GM23248 (cell line): ENCODE measurements around the gene CD248. TPM values are rescaled to one million over a fixed set of nuclear protein-coding genes. Genes with fewer than 3 reads are reported as not detected.

Experiments used
- DNase-seq: peaks from one replicate; pipeline ENCODE4 v3.0.0-alpha.2; 2015
- H2AFZ ChIP-seq: fragments of 200-600 bp; sonication (generic); 2 replicates; pipeline ENCODE4 v1.6.1; 2016; ENCODE audit warnings: antibody characterized with exemption
- H3F3A ChIP-seq: fragments of 200-600 bp; sonication (generic); 2 replicates; pipeline ENCODE4 v1.6.1; 2016; ENCODE audit warnings: mild to moderate bottlenecking, antibody characterized with exemption, mixed run types; ENCODE audit not compliant: insufficient read depth
- H3K27ac ChIP-seq: fragments of 200-600 bp; sonication (generic); 2 replicates; pipeline ENCODE4 v1.5.1; 2016; ENCODE audit warnings: mild to moderate bottlenecking
- H3K27me3 ChIP-seq: fragments of 200-600 bp; sonication (generic); replicated peaks from 2 replicates; pipeline ENCODE4 v1.6.1; 2016; ENCODE audit warnings: mild to moderate bottlenecking; ENCODE audit not compliant: insufficient read depth
- H3K36me3 ChIP-seq: fragments of 200-600 bp; sonication (generic); 2 replicates; pipeline ENCODE4 v1.6.1; 2016; ENCODE audit warnings: low read depth, mild to moderate bottlenecking
- H3K4me1 ChIP-seq: fragments of 200-600 bp; sonication (generic); 2 replicates; pipeline ENCODE4 v1.6.1; 2016; ENCODE audit warnings: mild to moderate bottlenecking; ENCODE audit not compliant: insufficient read depth
- H3K4me2 ChIP-seq: fragments of 200-600 bp; sonication (generic); one replicate; pipeline ENCODE4 v1.6.1; 2016; ENCODE audit warnings: mild to moderate bottlenecking; ENCODE audit not compliant: unreplicated experiment
- H3K4me3 ChIP-seq: fragments of 200-600 bp; sonication (generic); 2 replicates; pipeline ENCODE4 v1.5.1; 2016; ENCODE audit warnings: mild to moderate bottlenecking
- H3K79me2 ChIP-seq: fragments of 200-600 bp; sonication (generic); 2 replicates; pipeline ENCODE4 v1.6.1; 2016; ENCODE audit warnings: mild to moderate bottlenecking; ENCODE audit not compliant: insufficient read depth
- H3K9ac ChIP-seq: fragments of 200-600 bp; sonication (generic); 2 replicates; pipeline ENCODE4 v1.6.1; 2016; ENCODE audit warnings: mild to moderate bottlenecking
- H3K9me2 ChIP-seq: fragments of 200-600 bp; sonication (generic); 2 replicates; pipeline ENCODE4 v1.6.1; 2016; ENCODE audit warnings: mixed run types, mild to moderate bottlenecking, moderate library complexity; ENCODE audit not compliant: insufficient read depth
- H3K9me3 ChIP-seq: fragments of 200-600 bp; sonication (generic); one replicate; pipeline ENCODE4 v1.6.1; 2017; ENCODE audit warnings: low read depth
- H4K20me1 ChIP-seq: fragments of 200-600 bp; sonication (generic); 2 replicates; pipeline ENCODE4 v1.6.0; 2016; ENCODE audit not compliant: insufficient read depth
- EZH2 ChIP-seq: fragments of 200-600 bp; sonication (generic); IDR thresholded peaks from 2 replicates; pipeline ENCODE4 v1.6.1; 2018; ENCODE audit warnings: antibody characterized with exemption, mild to moderate bottlenecking; ENCODE audit not compliant: insufficient read depth, poor library complexity, severe bottlenecking
- EZH2phosphoT487 ChIP-seq: fragments of 200-600 bp; sonication (generic); IDR thresholded peaks from 2 replicates; pipeline ENCODE4 v1.6.1; 2018; ENCODE audit warnings: antibody characterized with exemption, moderate library complexity, mild to moderate bottlenecking, low read depth; ENCODE audit not compliant: insufficient read depth
- WGBS, 2 experiments: methylation state at CpG; one replicate each; pipeline ENCODE4 v1.1.6; 2015 to 2017; ENCODE audit warnings: low lambda C conversion rate in 2 of 2, low coverage in 1 of 2; ENCODE audit errors: missing lambda C conversion rate in 2 of 2; 5-methylcytosine and 5-hydroxymethylcytosine counted together
- in situ Hi-C: fragments of 300-500 bp; cut with MboI; formaldehyde crosslinking; loops from 2 replicates; pipeline ENCODE4 v1.15.0; 2020
- polyA plus RNA-seq: library from polyadenylated mRNA; unstranded; fragments of >200 nt; fragmentation: Nextera tagmentation; extraction: Ambion mirVana; gene quantifications from 2 replicates; pipeline ENCODE4 v1.2.1, GENCODE V29; 2016
- total RNA-seq: library from RNA; depleted of rRNA; stranded (reverse); fragments of >200 nt; shearing (Covaris generic); gene quantifications from 2 replicates; pipeline ENCODE4 v1.2.3, GENCODE V29; 2014

The CD248 gene
- total and polyA plus RNA-seq, 2 experiments from 2014 or later = 212 to 616 TPM

DNA sequence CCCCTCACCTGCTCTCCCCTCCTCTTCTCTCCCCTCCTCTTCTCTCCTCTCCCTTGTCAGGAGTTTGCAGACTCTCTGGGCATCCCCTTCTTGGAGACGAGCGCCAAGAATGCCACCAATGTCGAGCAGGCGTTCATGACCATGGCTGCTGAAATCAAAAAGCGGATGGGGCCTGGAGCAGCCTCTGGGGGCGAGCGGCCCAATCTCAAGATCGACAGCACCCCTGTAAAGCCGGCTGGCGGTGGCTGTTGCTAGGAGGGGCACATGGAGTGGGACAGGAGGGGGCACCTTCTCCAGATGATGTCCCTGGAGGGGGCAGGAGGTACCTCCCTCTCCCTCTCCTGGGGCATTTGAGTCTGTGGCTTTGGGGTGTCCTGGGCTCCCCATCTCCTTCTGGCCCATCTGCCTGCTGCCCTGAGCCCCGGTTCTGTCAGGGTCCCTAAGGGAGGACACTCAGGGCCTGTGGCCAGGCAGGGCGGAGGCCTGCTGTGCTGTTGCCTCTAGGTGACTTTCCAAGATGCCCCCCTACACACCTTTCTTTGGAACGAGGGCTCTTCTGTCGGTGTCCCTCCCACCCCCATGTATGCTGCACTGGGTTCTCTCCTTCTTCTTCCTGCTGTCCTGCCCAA lies 40.7 kb downstream of the CD248 start:
- no peak overlapping the region for H3K9ac ChIP-seq
- no peak overlapping the region for H3K4me2 ChIP-seq
- no peak overlapping the region for H3K27ac ChIP-seq
- peaks cover 4% of the 10 kb centered on the region for H3F3A ChIP-seq
- no peaks in the 10 kb centered on the region for H3K4me1 ChIP-seq
- H3K36me3 ChIP-seq = peaks cover 10% of the 10 kb centered on the region; the same call in 1 of the 2 replicates
- no peaks in the 10 kb centered on the region for H4K20me1 ChIP-seq
- H3K79me2 ChIP-seq = peaks cover 19% of the 10 kb centered on the region
- H3K27me3 ChIP-seq = no peaks in the 10 kb centered on the region
- H3K4me3 ChIP-seq = no peak overlapping the region
- in situ Hi-C loops = no loop called here
- H3K9me2 ChIP-seq = no peaks in the 10 kb centered on the region
- TF ChIP-seq EZH2phosphoT487 = no peak
- no peak for TF ChIP-seq EZH2
- DNase-seq = no peak
- H2AFZ ChIP-seq = no peak overlapping the region
- 94 to 95% methylated on average over 14 of the region's 14 CpGs for WGBS, 2 experiments
- no peaks in the 10 kb centered on the region for H3K9me3 ChIP-seq

DNA sequence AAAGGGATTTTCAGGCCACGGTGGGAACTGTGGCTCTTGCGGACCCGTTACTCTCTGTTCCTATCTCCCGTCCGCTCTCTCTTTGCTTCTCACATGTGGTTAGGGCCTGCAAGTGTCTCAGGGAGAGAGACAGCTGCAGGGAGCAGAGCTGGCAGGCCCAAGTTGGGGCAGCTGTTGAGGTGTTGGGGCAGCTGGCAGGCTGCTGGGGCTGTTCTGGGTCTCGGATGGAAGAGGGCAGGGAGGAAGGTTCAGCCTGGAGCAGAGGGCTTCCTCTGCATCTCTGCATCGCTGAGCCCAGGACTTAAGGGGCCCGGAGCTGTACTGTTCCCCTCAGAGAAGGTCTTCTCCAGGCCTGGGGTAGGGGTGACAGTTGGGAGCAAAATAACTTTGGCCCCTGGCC lies 41.4 kb downstream of the CD248 start:
- H3F3A ChIP-seq = no peaks in the 10 kb centered on the region
- H3K4me3 ChIP-seq = no peak overlapping the region
- WGBS, 2 experiments = 98 to 99% methylated on average over 8 of the region's 8 CpGs
- no peak overlapping the region for H2AFZ ChIP-seq
- H3K4me2 ChIP-seq = no peak overlapping the region
- TF ChIP-seq EZH2phosphoT487 = no peak
- no peak for TF ChIP-seq EZH2
- in situ Hi-C loops = no loop called here
- H3K79me2 ChIP-seq = peaks cover 26% of the 10 kb centered on the region
- no peaks in the 10 kb centered on the region for H3K9me2 ChIP-seq
- peaks cover 10% of the 10 kb centered on the region; the same call in 1 of the 2 replicates for H3K36me3 ChIP-seq
- 0 out of 2 replicates have a peak, but pooled peaks cover 6% of the 10 kb centered on the region for H4K20me1 ChIP-seq
- H3K27ac ChIP-seq = no peak overlapping the region
- no peaks in the 10 kb centered on the region for H3K4me1 ChIP-seq
- H3K9me3 ChIP-seq = no peaks in the 10 kb centered on the region
- H3K27me3 ChIP-seq = no peaks in the 10 kb centered on the region
- no peak for DNase-seq
- no peak overlapping the region for H3K9ac ChIP-seq

DNA sequence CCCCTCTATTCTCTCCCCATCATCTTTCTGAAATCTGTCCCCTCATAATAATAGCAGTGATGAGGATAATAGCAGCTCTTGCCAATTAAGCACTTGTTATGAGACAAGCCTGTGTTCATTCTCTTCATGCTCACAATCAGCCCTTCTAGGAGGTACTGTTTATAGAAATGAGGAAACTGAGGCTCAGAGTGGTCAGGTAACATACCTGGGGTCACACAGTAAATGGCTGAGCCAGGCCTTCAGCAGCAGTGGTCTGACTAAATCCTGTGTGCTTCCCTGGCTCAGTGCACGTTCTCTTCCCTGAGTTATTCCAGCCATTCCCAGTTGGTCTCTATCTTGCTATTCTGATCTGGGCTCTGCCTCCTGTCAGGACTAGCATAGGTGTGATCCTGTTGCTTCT lies 42.6 kb downstream of the CD248 start:
- H3K4me2 ChIP-seq = no peak overlapping the region
- H3K9ac ChIP-seq = no peak overlapping the region
- H2AFZ ChIP-seq = no peak overlapping the region
- H3K36me3 ChIP-seq = peaks cover 10% of the 10 kb centered on the region; the same call in 1 of the 2 replicates
- peaks cover 38% of the 10 kb centered on the region for H3K79me2 ChIP-seq
- 0 out of 2 replicates have a peak, but pooled peaks cover 7% of the 10 kb centered on the region for H3K4me1 ChIP-seq
- 0 out of 2 replicates have a peak, but pooled peaks cover 7% of the 10 kb centered on the region for H4K20me1 ChIP-seq
- WGBS, 2 experiments = 42 to 43% methylated on average over 1 of the region's 1 CpG
- TF ChIP-seq EZH2phosphoT487 (no peak), EZH2 (no peak)
- no peak overlapping the region for H3K4me3 ChIP-seq
- in situ Hi-C loops = no loop called here
- no peak overlapping the region for H3K27ac ChIP-seq
- H3K9me2 ChIP-seq = no peaks in the 10 kb centered on the region
- no peak for DNase-seq
- no peaks in the 10 kb centered on the region for H3K9me3 ChIP-seq
- H3F3A ChIP-seq = no peaks in the 10 kb centered on the region
- H3K27me3 ChIP-seq = no peaks in the 10 kb centered on the region

DNA sequence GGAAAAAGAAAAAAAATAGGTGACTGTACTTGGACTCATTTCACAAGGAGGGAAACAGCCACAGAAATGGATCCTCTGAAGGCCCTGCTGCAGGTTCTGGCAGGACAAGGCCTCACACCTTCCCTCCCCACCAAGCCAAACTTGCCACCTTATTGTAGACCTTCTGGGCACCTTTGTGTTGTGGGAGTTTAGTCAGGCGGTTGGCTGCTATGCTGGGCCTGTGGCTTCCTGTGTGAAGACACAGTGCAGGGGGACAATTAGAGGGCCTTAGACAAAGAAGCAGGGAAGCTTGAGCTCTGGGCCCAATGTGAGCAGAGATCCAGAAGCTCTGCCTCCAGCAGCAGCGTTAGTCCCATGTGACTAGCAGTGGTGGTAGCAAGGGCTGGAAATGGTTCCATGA lies 44.2 kb downstream of the CD248 start:
- Histone ChIP-seq H3K9ac (no peak overlapping the region), H3K9me2 (no peaks in the 10 kb centered on the region), H4K20me1 (0 out of 2 replicates have a peak, but pooled peaks cover 7% of the 10 kb centered on the region), H3K9me3 (no peaks in the 10 kb centered on the region), H3K4me1 (0 out of 2 replicates have a peak, but pooled peaks cover 7% of the 10 kb centered on the region), H2AFZ (no peak overlapping the region), H3K27me3 (no peaks in the 10 kb centered on the region), H3K36me3 (peaks cover 10% of the 10 kb centered on the region; the same call in 1 of the 2 replicates), H3K4me2 (no peak overlapping the region), H3K79me2 (peaks cover 44% of the 10 kb centered on the region), H3K27ac (no peak overlapping the region), H3F3A (no peaks in the 10 kb centered on the region), H3K4me3 (no peak overlapping the region)
- WGBS, 2 experiments = 91 to 93% methylated on average over 2 of the region's 2 CpGs
- in situ Hi-C loops = no loop called here
- no peak for DNase-seq
- TF ChIP-seq EZH2 (no peak), EZH2phosphoT487 (no peak)
